ENCODE data around the gene ZNF785. TPM values are rescaled to one million over a fixed set of nuclear protein-coding genes. Genes with fewer than 3 reads are reported as not detected.

The ZNF785 gene
- total RNA-seq, 2 experiments from 2014 or later, result 4.6 to 6.8 TPM

GRCh38 chr16:30604316-30604947, 18.9 kb upstream of the ZNF785 start:
- Histone ChIP-seq H3K4me3 (ENCODE audit: low read depth, low read length, poor library complexity, severe bottlenecking) (no peak overlapping the region), H3K36me3 (ENCODE audit: insufficient read depth, low read length) (peaks cover 66% of the 10 kb centered on the region), H4K20me1 (ENCODE audit: insufficient read depth, low read length) (no peaks in the 10 kb centered on the region), H3K9me2 (ENCODE audit: insufficient read depth, low read length) (no peaks in the 10 kb centered on the region), H3K27ac (ENCODE audit: low read depth, low read length, poor library complexity, severe bottlenecking) (no peak overlapping the region), H3K79me2 (ENCODE audit: insufficient read depth, low read depth, low read length) (peaks cover 12% of the 10 kb centered on the region; the same call in 1 of the 2 replicates), H3K9me3 (ENCODE audit: low read length) (0 out of 2 replicates have a peak, but pooled peaks cover 3% of the 10 kb centered on the region), H3K4me2 (ENCODE audit: low read length) (no peak overlapping the region), H2AFZ (ENCODE audit: low read length) (no peak overlapping the region), H3K4me1 (ENCODE audit: insufficient read depth, low read length, poor library complexity, severe bottlenecking) (peaks cover 9% of the 10 kb centered on the region)
- BruUV-seq (replicated peaks), result no TSS peak
- POLR2A ChIA-PET, result no interaction called here
- no peak for TF ChIP-seq EZH2phosphoT487 (IDR thresholded peaks at IDR 0.05; ENCODE audit: borderline replicate concordance, low read depth, low read length)
- TF ChIP-seq, protein P1, sequence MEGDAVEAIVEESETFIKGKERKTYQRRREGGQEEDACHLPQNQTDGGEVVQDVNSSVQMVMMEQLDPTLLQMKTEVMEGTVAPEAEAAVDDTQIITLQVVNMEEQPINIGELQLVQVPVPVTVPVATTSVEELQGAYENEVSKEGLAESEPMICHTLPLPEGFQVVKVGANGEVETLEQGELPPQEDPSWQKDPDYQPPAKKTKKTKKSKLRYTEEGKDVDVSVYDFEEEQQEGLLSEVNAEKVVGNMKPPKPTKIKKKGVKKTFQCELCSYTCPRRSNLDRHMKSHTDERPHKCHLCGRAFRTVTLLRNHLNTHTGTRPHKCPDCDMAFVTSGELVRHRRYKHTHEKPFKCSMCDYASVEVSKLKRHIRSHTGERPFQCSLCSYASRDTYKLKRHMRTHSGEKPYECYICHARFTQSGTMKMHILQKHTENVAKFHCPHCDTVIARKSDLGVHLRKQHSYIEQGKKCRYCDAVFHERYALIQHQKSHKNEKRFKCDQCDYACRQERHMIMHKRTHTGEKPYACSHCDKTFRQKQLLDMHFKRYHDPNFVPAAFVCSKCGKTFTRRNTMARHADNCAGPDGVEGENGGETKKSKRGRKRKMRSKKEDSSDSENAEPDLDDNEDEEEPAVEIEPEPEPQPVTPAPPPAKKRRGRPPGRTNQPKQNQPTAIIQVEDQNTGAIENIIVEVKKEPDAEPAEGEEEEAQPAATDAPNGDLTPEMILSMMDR (conservative IDR thresholded peaks at IDR 0.05; ENCODE audit: low read length), result no peak
- intact Hi-C loops (cut with micrococcal nuclease; ENCODE audit: unreplicated experiment), result no loop called here
- CTCF ChIA-PET (ENCODE audit: unreplicated experiment), result no interaction called here
- no peak for DNase-seq (ENCODE audit: low spot score)

DNA sequence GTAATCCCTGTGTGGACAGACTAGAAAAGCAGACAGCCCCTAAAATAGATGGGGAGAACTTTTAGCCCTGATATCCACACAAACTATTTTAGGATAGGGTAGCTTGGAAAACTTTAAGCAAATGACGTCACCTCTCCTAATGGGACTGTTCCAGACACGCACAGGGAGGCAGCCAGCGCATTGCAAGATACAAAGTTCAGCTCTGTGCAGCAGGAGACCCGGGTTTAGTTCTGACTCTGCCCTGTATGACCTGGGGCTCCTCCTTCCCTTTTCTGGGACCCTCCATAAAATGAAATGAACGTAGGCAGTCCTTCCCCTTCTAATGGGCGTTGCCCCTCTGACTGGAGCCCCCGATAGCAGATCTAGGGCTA, 18.4 kb upstream of the ZNF785 start:
- Histone ChIP-seq H4K20me1 (ENCODE audit: insufficient read depth, low read length) (no peaks in the 10 kb centered on the region), H3K9me2 (ENCODE audit: insufficient read depth, low read length) (no peaks in the 10 kb centered on the region), H3K4me2 (ENCODE audit: low read length) (no peak overlapping the region), H3K9me3 (ENCODE audit: low read length) (0 out of 2 replicates have a peak, but pooled peaks cover 3% of the 10 kb centered on the region), H2AFZ (ENCODE audit: low read length) (no peak overlapping the region), H3K4me3 (ENCODE audit: low read depth, low read length, poor library complexity, severe bottlenecking) (no peak overlapping the region), H3K27ac (ENCODE audit: low read depth, low read length, poor library complexity, severe bottlenecking) (no peak overlapping the region), H3K79me2 (ENCODE audit: insufficient read depth, low read depth, low read length) (peaks cover 7% of the 10 kb centered on the region; the same call in 1 of the 2 replicates), H3K36me3 (ENCODE audit: insufficient read depth, low read length) (peaks cover 66% of the 10 kb centered on the region), H3K4me1 (ENCODE audit: insufficient read depth, low read length, poor library complexity, severe bottlenecking) (peaks cover 4% of the 10 kb centered on the region)
- intact Hi-C loops (cut with micrococcal nuclease; ENCODE audit: unreplicated experiment), result no loop called here
- CTCF ChIA-PET (ENCODE audit: unreplicated experiment), result no interaction called here
- TF ChIP-seq, protein P1 (conservative IDR thresholded peaks at IDR 0.05; ENCODE audit: low read length), result no peak
- TF ChIP-seq EZH2phosphoT487 (IDR thresholded peaks at IDR 0.05; ENCODE audit: borderline replicate concordance, low read depth, low read length), result no peak
- POLR2A ChIA-PET, result interaction anchor here (0.9 to 1.7 kb wide), 4 partner anchors 9 to 69 kb away, joined by 3 to 6 read pairs (median 4); partner anchors contain the start of genes PRR14 and ZNF747
- DNase-seq (ENCODE audit: low spot score), result no peak
- BruUV-seq (replicated peaks), result no TSS peak

GRCh38 chr16:30602616-30603277, 17.2 kb upstream of the ZNF785 start:
- no peak overlapping the region for H3K4me3 ChIP-seq (ENCODE audit: low read depth, low read length, poor library complexity, severe bottlenecking)
- H3K9me3 ChIP-seq (ENCODE audit: low read length), result 0 out of 2 replicates have a peak, but pooled peaks cover 3% of the 10 kb centered on the region
- ChIA-PET POLR2A (interaction anchor here (0.5 to 1.7 kb wide), 6 partner anchors 10 to 28 kb away, joined by 3 to 5 read pairs (median 3); no protein-coding TSS in a partner anchor), CTCF (ENCODE audit: unreplicated experiment) (no interaction called here)
- no peak overlapping the region for H3K4me2 ChIP-seq (ENCODE audit: low read length)
- DNase-seq (ENCODE audit: low spot score), result no peak
- TF ChIP-seq EZH2phosphoT487 (IDR thresholded peaks at IDR 0.05; ENCODE audit: borderline replicate concordance, low read depth, low read length), result no peak
- TF ChIP-seq, protein P1 (conservative IDR thresholded peaks at IDR 0.05; ENCODE audit: low read length), result no peak
- H3K4me1 ChIP-seq (ENCODE audit: insufficient read depth, low read length, poor library complexity, severe bottlenecking), result peaks cover 4% of the 10 kb centered on the region
- no peak overlapping the region for H2AFZ ChIP-seq (ENCODE audit: low read length)
- H3K9me2 ChIP-seq (ENCODE audit: insufficient read depth, low read length), result no peaks in the 10 kb centered on the region
- no peak overlapping the region for H3K27ac ChIP-seq (ENCODE audit: low read depth, low read length, poor library complexity, severe bottlenecking)
- BruUV-seq (replicated peaks), result TSS peak; percentile 58
- H3K36me3 ChIP-seq (ENCODE audit: insufficient read depth, low read length), result peaks cover 55% of the 10 kb centered on the region
- no peaks in the 10 kb centered on the region for H3K79me2 ChIP-seq (ENCODE audit: insufficient read depth, low read depth, low read length)
- no peaks in the 10 kb centered on the region for H4K20me1 ChIP-seq (ENCODE audit: insufficient read depth, low read length)
- intact Hi-C loops (cut with micrococcal nuclease; ENCODE audit: unreplicated experiment), result no loop called here
